ENCODE results near the gene ZSWIM6.
A peak's percentile ranks its signal among the peaks of the same experiment; 100 is the strongest.
"Not testable (repeated sequence)": the region's sequence is repeated elsewhere in the genome, so short reads cannot be mapped to it uniquely, and the experiment has no call there.

The ZSWIM6 gene

DNA sequence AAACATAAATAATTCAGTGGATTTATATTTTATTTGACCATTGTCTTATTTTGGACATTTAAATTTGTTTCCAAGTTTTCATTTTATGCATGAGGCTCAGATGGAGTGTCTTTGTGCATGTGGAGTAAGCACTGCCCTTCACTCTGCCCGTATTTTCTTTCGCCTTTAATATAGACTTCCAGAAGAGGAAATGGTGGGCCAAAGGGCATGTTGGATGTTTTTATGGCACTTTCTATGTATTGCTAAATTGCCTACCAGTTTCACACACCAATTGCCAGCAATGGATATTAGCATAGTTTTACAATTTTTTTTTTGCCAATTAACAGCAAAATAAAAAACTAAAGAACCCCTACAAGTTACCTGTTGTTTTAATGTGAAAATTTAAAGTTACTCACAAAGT, 38.4 kb downstream of the ZSWIM6 start:
- DNase-seq, result no peak

DNA sequence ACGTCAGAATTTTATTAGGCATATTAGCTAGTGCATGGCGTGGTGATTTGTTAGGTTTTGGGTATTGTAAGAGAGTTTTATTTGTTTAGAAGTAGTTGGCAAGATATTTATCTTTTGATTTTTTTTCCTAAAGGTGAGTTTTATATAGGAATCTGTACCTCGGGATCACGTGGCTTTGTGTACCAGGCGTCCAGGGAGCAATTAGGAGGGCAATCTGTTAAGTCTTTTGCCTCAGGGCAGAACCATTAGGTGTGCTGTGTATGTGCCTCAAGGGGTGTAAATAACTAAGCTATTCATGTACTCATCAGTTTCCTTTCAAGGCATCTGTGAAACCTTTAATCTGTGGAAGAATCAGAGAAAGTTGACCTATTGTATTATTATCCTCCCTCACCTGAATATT, 39.4 kb downstream of the ZSWIM6 start:
- DNase-seq, result no peak

DNA sequence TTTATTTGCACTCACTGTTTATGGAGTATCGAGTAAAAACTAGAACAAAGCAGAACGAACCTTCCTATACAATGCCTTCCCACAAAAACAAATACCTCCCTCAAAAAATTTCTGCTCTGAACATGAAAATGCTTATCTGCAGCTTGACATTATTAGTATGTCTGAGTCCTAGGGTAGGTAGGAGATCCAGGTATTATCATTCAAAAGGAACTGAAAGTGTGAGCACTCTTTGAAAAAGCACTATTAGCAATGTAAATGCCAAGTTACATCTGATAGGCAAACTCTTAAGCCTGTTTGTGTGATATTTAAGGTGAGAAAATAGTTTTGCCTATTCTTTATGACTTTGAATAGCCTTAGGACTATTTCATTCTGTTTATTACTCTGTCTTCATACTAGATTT, 47.6 kb downstream of the ZSWIM6 start:
- DNase-seq, result no peak

DNA sequence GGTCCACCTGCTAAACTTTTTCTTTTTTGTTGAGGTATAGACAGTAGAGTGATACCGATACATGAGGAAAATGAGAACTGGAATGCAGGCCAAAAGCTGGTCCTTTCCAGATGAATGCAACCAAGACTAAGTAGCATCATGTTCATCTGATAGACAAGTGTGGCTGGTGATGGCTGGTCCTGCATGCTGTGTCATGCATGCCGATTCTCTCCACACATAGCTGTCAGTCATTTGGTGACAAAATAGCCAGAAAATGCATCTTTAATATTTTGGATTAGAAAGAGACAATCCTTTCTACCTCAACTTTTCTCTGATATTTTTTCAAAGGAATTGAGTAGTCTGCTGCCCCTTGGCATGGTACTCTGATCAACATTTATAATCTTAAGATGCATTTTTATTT, 49.9 kb downstream of the ZSWIM6 start:
- DNase-seq, result no peak

DNA sequence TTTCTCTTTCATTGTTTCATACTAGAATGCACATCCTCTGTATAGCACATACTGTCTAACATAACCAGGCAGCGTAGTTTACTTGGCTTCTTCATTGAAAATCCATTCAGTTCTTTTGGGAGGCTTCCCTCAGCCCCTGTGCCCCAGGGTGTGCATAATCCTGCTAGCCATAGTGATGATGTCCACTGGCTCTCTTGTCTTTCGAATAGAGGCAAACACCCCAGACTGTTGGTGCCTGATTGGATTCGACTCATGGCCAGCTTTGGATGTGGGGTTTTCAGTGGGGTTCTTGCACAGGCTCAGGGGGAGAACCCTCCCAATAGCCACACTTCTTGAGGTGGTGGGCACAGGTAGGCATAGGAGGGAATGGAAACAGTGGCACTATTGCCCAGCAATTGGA, 53.6 kb downstream of the ZSWIM6 start:
- no peak for DNase-seq

DNA sequence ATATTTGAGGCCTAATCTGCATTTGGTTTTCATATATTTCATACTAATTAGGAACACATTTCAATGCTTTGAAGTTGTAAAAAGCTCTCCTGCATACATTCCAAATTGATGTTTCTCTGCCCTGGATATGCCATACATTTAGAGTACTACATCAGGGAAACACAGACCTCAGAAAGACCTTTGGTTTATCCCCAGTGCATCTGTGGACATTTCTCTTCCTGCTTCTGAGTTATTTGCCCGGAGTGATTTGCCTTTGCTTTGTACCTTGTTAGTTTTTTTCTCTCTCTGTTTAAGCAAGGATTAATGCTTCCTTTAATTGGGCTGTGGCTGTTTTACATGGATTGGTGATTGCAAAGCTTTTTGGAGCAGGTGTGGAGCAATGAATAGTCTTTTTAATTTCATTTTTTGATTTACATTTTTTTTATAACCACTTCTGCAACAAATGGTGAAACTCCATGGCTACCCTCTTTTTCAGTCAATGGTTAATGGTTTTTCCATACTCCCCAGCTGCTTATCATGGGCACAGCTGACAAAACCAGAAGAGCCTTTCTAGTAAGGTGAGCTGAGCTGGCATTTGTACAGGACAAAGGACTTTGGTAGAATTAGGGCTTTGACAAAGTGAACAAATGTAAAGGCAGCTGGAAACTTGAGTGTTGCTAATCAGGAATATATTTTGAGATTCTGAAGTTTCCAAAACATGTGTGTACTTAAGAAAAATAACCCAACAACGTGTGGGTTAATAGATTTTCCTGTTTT, 54.2 kb downstream of the ZSWIM6 start:
- DNase-seq, result peak; percentile 67

DNA sequence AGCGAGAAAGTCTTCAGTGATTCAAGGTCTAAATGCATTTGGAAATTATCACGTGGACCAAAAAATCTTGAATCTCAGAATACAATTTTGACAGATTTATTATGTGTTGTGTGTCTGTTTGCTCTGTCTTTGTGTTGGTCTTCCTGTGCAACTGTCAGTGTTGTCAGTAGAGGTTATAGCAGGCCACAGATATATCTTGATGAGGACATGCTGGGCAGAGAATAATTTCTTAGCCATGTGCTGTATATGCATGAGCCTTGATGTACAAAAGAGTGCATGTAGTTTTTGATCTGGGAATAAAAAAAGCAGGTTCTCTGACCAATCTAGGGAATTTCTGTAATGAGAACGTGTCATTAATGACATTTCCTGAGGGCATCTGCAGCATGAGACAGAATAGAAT, 57.6 kb downstream of the ZSWIM6 start:
- DNase-seq, result no peak

DNA sequence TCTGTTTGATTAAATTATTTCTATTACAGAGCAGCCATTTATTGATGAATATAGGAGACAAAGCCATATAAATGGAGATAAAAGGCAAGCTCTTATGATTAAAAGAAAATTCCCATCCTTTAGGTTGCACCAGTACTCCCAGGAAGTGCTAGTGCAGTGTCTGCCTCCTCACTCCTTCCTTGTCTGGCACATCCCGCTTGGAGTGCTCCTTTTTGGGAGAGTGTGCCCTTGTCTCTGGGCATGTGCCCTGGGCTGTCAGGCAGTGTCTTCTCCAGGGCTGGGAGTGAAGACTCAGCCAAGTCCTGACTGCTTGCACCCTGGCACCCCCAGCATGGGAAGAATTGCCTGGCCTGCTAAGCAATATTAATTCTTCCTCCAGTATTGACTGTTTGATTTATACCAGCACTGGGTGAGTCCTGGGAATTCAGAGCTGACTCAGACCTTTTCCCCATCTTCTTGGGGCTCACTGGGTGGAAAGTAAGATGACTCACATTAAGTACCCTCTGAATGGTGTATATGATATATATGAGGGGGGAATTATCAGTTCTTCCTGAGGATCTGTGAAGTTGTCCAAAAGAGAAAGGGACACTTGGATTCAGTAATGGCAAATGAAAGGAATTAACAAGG, 62.1 kb downstream of the ZSWIM6 start:
- DNase-seq, result no peak

DNA sequence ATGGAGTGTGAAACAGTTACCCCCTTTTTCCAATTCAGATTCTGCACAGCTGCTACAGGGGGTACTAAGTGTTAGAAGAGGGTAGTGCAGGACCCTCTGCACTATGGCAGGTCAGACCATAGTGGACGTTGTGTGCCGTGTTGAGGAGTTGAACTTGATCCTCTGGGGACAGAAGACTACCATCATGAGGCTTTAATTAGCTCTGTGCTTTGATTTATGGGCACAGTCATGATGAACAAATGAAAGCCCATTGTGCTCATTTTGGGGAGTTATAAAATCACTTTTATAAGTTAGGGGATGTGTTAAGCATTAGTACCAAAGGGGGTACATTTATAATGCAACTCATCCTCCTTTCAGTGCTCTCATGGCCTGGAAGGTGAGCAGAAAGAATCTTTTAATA, 62.7 kb downstream of the ZSWIM6 start:
- DNase-seq, result no peak

DNA sequence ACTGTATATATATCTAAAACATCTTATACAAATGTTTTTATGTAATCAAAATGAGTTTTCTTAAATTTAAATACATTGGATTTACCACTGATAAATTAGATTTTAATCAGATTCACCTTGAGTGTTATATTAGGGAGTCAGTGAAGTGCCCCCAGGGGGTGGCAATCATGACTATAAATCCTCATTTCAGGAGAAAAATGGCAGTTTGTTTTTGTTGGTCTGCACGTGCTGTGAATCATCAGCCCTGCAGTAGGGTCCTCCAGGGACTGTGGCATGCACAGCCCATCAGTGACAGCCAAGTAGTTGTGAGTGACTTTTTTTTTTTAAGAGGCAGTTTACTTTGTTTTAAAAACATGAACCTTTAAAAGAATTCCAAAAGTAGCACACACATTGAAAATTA, 65.2 kb downstream of the ZSWIM6 start:
- no peak for DNase-seq

DNA sequence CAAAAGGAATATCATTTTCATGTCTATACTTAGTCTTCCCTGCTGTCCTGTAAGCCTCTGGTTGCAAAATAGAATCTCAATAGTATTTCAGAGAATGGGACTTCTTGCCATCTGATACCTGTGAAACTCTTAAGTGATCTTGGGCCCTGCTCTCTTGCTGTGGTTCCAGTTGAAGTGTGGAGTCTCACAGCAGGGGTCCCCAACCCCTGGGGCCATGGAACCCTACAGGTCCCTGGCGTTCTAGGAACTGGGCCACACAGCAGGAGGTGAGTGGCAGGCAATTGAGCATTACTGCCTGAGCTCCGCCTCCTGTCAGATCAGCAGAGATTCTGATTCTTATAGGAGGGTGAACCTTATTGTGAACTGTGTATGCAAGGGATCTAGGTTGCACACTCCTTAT, 65.9 kb downstream of the ZSWIM6 start:
- no peak for DNase-seq

DNA sequence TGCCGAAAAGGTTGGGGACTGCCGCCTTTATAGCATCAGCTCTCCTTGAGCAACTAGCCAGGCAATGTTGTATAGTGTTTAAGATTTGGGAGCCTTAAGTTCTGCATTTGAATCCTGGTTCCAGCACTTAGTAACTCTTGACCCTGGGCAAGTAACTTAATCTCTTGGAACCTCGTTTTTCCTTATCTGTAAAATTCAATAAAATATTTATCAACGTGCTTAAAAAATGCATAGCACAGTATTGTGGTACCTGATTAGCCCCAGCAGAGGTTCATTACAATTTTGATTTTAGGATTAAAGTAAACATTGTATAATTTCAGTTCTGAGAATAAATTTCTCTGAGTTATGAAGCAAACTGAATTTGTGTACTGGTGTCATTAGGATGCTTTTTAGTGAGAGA, 66.4 kb downstream of the ZSWIM6 start:
- DNase-seq, result no peak

DNA sequence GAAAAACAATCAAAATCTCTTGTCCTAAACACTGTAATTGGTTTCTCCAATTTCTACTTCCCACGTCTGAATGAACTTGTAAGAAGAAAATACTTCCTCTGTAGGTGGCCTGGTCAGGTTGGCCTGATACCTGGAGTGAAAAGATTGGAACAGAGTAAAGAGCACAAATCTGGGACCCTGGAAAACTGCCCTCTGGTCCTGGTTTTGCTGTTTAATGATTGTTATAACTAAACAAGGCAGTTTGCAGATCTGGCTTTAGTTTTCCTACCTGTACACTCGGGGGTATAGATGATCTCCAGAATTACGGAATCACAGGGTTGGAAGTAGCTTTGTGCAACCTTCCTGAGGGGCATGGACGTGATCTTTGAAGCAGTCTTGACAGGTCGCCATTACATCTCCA, 67.6 kb downstream of the ZSWIM6 start:
- DNase-seq, result no peak

DNA sequence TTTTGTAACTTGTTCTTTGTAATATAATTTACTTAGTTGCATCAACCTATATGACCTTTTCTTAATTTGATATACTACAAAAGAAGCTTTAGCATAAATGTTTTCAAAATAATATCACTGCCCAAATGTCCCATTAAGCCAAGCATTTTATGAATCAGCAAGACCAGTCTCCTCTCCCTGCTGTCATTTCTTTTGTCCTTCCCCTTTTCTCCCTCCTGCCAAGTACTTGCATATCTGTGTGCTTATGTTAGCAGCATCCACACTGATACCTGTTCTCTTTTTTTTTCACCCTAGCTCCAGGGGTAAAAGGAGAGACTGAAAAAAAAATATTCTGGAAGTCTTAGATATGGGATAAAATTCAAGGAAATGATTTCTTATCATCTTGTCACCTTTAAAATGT, 69.7 kb downstream of the ZSWIM6 start:
- DNase-seq, result no peak

DNA sequence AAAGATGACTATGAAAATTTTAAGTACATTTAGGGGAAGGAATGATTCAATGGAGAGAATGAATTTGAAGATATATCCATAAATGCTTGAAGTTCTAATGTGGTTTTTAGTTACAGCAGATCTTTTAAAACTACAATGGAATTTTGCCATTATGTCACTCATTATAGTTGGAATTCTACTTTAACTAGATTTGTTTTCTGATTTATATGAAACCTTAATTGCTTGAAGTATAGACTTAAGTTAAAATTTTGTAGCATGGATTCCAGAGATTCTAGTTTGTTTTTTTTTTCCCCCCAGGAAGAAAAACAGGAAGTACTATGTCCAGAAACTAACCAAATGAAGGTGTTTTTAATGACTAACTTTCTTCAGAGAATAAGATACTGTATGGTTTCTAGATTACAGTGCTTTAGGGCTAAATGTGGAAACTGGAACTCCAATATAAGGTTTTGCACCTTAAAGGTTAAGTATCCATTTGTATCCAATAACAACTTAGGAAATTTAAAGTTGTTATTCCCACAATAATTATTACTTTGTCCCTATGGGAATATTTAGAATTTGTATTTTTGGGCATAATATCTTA, 70.3 kb downstream of the ZSWIM6 start:
- no peak for DNase-seq

DNA sequence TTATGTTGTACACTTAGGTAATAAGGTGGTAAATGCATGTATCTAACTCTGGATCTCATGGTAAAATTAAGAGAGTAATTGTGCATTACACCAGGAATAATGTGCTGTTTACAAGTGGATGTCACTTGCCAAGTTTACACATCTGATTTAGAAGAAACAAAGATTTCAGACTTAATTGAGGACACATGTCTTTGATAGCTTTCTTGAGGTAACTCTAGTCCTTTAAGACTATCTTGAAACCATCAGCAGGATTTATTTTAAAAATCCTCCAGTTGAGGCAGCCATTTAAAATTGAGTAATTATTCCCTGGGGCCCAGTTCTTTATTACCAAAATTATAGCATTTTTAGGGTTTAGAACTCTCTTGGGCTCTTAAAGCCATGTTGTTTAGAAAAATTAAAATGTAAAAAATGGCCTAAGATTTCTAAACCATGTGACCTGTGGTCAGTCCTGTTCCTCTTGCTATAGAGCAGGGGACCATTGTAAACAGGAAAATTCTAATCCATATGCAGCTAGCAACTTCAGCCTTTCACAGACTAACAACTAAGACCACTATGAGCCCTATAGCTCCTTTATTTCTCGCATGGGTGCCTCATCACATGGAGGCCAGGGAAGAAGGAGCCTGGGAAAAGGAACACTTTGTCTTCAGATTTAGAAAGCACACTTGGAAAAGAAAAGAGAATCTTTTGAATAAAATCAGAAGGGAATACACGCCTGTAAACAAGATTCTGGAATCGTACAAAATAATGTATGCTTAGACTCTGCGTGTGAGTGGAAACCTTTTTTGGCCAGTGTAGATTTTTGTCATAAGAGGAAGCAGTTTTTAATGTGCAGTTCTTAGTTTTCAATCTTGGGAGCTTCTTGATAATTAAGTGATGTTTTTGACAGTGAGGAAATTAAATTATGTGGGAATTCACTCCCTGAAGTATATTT, 71.2 kb downstream of the ZSWIM6 start:
- no peak for DNase-seq

DNA sequence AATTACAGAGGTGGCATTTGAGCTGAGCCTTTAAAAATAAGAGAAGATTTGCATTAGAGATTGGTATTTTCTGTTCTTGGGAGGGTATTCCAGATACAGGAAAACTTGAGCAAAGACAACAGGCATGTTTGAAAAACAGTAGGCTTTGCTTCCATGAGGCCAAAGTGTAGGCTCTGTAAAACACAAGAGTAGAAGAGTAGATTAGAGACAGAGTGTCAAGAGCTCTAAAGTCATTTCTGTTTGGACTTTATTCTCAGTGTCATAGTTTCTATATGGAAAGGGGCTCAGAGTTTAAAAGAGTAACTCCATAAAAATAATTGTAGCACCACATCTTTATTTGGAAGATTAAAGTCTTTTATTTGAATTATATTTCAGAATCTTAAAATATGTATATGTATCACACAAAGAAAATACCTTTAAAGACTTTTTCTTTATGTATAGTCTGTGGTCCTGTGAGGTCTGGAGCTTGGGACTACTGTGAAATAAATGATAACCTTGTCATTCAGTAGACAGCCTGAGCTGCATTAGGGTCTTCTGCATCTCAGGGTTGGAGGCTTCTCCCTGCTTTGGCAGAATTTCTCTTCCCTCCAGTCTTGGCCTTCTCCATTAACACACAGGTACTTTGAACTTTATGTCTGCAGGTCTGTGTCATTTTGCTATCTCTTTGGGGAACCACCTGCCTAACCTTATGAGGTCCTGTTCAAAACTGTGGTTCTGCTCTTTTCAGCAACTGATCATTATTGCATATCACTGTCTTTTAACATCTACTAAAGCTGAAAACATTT, 73.6 kb downstream of the ZSWIM6 start:
- no peak for DNase-seq

DNA sequence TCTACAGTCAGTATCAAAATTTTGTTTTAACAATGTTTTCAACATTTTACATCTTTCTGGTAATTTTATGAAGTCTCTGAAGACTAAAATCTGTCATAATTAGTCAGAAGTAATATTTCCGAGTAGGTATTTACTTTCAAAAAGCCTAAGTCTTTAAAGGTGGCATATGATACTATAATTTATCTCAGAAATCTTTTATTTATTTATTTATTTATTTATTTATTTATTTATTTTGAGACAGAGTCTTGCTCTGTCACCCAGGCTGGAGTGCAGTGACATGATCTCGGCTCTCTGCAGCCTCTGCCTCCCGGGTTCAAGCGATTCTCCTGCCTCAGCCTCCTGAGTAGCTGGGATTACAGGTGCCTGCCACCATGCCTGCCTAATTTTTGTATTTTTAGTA, 74.4 kb downstream of the ZSWIM6 start:
- DNase-seq, result not testable (repeated sequence)

DNA sequence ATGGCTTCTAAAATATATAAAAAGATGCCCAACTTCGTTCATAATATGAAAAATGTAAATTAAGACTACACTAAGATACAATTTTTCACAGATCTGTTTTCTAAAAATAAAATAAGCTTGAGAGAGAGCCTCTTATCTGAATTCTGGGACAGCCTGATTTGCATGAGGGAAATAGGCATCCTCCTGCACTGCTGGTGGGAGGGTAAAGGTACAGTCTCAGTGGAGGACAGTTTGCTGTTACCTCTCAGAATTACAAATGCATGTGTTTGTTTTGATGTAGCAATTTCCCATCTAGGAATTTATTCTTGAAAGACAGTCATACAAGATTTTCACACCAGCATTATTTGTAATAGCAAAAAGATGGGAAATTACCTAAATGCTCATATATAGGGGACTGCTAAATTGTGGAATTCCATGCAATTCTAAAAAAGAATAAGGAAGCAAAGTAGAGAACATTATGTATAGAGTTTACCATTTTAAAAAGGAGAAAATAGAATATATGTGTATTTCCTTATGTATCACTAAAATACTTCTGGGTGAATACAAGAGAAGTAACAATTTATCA, 75.7 kb downstream of the ZSWIM6 start:
- no peak for DNase-seq

DNA sequence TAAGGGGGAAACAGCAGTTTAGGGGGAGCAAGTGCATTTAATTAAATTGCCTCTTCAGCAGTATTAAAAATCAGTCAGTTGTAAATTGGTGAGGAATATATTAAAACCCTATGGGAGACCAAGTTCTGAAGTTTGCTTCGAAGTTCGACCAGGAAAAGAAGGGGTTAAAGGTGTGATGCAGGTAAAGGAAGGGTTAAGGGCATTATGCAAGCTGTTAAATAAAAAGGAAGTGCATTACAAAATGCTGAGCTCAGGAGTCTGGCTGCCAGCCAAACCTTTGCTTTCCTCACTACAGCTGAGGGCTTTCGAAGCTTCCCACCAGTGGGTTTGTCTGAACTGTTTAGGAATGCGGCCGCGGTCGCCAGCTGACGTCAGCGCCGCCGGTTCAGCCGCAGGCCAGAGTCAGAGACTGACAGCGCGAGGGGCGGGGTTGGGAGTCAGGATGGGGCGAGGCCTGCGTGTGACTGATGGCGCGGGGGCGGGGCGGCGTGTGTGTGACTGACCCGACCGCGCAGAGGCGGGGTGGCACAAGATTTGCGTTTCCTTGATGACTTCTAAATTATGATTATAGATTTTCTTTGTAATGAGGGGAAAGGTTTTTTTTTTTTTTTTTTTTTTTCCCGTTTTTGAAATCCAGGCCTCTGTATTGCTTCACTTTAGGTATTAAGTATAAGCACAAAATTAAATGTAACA, 76.6 kb downstream of the ZSWIM6 start:
- peak; percentile 73 for DNase-seq

DNA sequence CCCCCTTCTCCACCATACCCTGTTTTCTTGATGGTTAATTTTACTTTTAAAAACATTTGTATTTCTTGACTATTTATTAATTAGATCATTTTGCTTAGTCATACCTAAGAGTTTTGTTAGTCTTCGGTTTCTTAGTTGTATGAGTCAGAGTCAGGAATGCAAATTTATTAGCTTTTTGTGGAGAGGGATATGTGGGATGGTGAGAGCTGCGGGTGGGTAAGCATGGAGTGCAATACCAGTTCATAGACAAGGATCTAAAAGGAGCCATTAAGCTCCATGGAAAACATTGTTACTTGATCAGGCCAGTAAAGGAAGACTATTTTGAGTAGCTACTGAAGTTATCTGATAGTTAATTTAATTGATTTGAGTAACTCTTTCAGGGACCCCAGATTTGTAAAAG, 77.5 kb downstream of the ZSWIM6 start:
- DNase-seq, result no peak

DNA sequence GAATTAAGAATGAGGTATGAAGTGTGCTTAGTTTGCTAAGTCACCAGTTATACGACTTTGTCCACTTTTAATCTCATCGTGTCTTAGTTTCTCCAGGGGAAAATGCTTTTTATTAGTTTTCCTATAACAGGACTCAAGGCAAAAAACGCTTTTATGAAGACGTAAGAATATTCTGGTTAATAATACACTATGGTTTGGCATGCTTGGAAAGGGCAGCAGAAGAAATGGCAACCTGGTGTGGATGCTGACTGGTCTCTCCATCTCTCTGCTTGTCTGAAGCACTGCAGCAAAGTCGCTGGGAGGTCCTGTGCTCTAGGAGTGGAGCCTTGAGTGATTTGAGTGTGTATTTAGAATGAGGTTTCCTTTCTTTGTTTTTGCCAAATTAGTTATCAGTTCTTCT, 78.8 kb downstream of the ZSWIM6 start:
- DNase-seq, result no peak
